ENCODE data around the gene RPS6KA5. TPM values are rescaled to one million over a fixed set of nuclear protein-coding genes. Genes with fewer than 3 reads are reported as not detected.
"Not testable (repeated sequence)": the region's sequence is repeated elsewhere in the genome, so short reads cannot be mapped to it uniquely, and the experiment has no call there.

RPS6KA5 gene
- total and polyA plus RNA-seq, 10 donors = 1.4 to 17.8 (median 8.5) TPM

DNA sequence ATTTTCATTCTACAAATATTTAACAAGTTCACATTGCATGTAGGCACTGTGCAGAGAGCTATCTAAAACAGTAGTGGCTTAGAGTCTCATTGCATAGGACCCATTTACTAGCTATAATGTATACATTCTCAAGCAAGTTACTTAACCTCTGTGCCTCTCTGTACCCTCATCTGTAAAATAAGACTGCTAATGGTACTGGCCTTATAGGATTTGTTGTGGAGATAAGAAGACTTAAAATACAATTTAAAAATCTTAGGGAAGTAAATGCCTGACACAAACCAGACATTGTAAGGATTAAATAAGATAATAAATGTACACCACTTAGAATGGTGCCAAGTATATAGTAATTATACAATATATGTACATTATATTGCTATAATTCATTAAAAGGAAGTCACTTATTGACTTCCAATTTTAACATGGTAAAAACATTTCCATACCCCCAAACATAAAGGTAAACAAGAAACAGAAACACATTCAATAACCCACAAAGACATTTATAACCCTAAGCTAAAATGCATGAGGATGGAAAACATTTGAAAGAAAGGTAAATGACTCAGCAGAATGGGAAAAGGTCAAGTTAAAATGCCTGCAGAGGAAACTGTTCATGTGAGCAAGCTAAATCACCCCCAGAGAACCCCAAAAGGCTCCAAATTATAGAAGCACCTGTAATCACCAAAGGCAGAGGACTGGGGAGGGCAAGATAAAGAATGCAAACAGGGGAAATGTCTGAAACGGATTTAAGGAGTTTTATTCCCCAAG, 30.8 kb downstream of the RPS6KA5 start:
- peaks cover 0 to 37% (median 6%) of the 10 kb centered on the region in 6 donors for H3K4me1 ChIP-seq
- no peaks in the 10 kb centered on the region for H3K27me3 ChIP-seq (replicated peaks in 1 of 7)
- DNase-seq = no peak
- no peak overlapping the region for H3K4me3 ChIP-seq
- 69 to 83% (median 72%) methylated on average over 1 of the region's 1 CpG for WGBS, 5 donors
- no peak for TF ChIP-seq POLR2AphosphoS5 (IDR thresholded peaks at IDR 0.05)
- TF ChIP-seq, protein P1, sequence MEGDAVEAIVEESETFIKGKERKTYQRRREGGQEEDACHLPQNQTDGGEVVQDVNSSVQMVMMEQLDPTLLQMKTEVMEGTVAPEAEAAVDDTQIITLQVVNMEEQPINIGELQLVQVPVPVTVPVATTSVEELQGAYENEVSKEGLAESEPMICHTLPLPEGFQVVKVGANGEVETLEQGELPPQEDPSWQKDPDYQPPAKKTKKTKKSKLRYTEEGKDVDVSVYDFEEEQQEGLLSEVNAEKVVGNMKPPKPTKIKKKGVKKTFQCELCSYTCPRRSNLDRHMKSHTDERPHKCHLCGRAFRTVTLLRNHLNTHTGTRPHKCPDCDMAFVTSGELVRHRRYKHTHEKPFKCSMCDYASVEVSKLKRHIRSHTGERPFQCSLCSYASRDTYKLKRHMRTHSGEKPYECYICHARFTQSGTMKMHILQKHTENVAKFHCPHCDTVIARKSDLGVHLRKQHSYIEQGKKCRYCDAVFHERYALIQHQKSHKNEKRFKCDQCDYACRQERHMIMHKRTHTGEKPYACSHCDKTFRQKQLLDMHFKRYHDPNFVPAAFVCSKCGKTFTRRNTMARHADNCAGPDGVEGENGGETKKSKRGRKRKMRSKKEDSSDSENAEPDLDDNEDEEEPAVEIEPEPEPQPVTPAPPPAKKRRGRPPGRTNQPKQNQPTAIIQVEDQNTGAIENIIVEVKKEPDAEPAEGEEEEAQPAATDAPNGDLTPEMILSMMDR (IDR thresholded peaks at IDR 0.05 in 8 of 11, conservative IDR thresholded peaks at IDR 0.05 in 3 of 11) = no peak
- TF ChIP-seq POLR2A (IDR thresholded peaks at IDR 0.05) = no peak
- peaks cover 0 to 4% (median 0%) of the 10 kb centered on the region in 8 donors for H3K9me3 ChIP-seq
- no peak overlapping the region for H3K27ac ChIP-seq
- intact Hi-C loops (cut with DNase I; ENCODE audit: low total_unique reads) = no loop called here
- H3K36me3 ChIP-seq = no peaks in the 10 kb centered on the region

DNA sequence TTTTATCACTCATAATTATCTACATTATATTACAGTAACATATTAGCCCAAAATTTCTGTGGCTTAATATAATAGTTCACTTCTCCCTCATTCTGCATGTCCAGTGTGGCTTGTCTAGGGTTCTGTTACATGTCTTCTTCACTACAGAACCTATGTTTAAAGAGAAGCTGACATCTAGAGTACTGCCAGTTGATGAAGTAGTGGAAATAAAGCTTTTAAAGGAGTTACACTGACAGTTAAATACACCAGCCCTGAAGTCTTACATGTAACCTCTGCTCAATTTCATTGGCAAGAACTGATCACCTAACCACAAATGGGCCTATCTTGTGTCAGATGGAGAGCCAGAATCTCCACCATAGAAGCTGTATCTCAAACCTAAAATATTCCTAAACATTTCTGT, 32.9 kb downstream of the RPS6KA5 start:
- no peak for TF ChIP-seq POLR2A (IDR thresholded peaks at IDR 0.05)
- TF ChIP-seq, protein P1 (IDR thresholded peaks at IDR 0.05 in 8 of 11, conservative IDR thresholded peaks at IDR 0.05 in 3 of 11) = no peak
- TF ChIP-seq POLR2AphosphoS5 (IDR thresholded peaks at IDR 0.05) = no peak

DNA sequence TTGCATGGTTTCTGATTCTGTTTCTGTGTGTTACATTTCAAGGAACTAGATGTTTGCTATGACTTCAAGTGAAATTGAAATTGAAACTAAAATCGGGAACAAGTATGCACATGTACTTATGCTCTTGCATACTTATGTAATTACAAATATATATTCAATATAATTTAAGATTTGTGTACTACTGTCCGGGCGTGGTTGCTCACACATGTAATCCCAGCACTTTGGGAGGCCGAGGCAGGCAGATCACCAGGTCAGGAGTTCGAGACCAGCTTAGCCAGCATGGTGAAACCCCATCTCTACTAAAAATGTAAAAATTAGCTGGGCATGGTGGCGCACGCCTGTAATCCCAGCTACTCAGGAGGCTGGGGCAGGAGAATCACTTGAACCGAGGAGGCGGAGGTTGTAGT, 37.8 kb downstream of the RPS6KA5 start:
- H3K27me3 ChIP-seq (replicated peaks in 1 of 7); intact Hi-C loops (cut with DNase I; ENCODE audit: low total_unique reads); H3K9me3 ChIP-seq; H3K36me3 ChIP-seq; DNase-seq: not testable (repeated sequence)
- Histone ChIP-seq H3K27ac (peak overlapping the region; percentile 77 to 91 (median 86)), H3K4me3 (peak overlapping the region; percentile 14 to 66 (median 32)), H3K4me1 (peaks cover 11 to 43% (median 25%) of the 10 kb centered on the region in 6 donors)
- 38 to 54% (median 43%) methylated on average over 9 of the region's 9 CpGs for WGBS, 5 donors

More for the DNA sequence above, 32.9 kb downstream of the RPS6KA5 start:
- intact Hi-C loops (cut with DNase I; ENCODE audit: low total_unique reads) = no loop called here
- H3K27ac ChIP-seq = no peak overlapping the region
- H3K4me3 ChIP-seq = no peak overlapping the region
- H3K9me3 ChIP-seq = no peaks in the 10 kb centered on the region
- no peaks in the 10 kb centered on the region for H3K27me3 ChIP-seq (replicated peaks in 1 of 7)
- no peaks in the 10 kb centered on the region for H3K36me3 ChIP-seq
- DNase-seq = no peak
- H3K4me1 ChIP-seq = peaks cover 0 to 55% (median 15%) of the 10 kb centered on the region in 6 donors

DNA sequence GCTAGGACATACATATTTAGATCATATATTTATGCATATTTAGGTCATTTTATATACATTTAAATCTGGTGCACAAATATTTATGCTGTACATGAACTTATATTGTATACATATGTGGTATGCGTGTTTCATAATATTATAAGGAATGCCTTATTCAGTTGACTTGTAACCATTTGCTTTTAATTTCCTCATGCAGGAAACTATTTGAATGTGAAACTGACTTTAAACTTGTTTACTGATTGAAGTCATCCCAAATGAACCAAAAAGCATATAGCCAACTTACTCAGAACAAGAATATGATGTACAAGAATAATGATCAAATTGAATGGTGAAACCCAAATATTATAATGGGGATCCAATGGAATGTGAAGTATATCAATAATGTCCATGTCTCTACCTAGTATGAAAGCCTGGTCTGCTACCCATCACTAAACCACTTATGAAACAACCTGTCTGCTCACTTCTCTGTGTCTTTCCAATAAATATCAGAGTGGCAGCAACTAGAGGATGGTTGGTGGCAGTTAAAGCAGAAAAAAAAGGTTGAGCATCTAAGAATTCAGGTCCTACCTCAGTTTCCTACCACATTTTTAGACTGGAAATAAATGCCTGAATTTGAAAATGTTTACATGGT, 38.3 kb downstream of the RPS6KA5 start:
- H3K4me3 ChIP-seq = peak overlapping the region; percentile 14 to 66 (median 32)
- DNase-seq = no peak
- H3K9me3 ChIP-seq = no peaks in the 10 kb centered on the region
- peaks cover 11 to 43% (median 25%) of the 10 kb centered on the region in 6 donors for H3K4me1 ChIP-seq
- H3K27me3 ChIP-seq (replicated peaks in 1 of 7) = no peaks in the 10 kb centered on the region
- no peak for TF ChIP-seq POLR2A (IDR thresholded peaks at IDR 0.05)
- TF ChIP-seq, protein P1 (IDR thresholded peaks at IDR 0.05 in 8 of 11, conservative IDR thresholded peaks at IDR 0.05 in 3 of 11) = no peak
- TF ChIP-seq POLR2AphosphoS5 (IDR thresholded peaks at IDR 0.05) = no peak
- WGBS, 5 donors = 79 to 95% (median 89%) methylated on average over 1 of the region's 1 CpG
- H3K36me3 ChIP-seq = peaks cover 0 to 3% (median 0%) of the 10 kb centered on the region in 6 donors
- H3K27ac ChIP-seq = peak overlapping the region; percentile 77 to 91 (median 86)
- intact Hi-C loops (cut with DNase I; ENCODE audit: low total_unique reads) = no loop called here
